OCI-LY7 (cell line): ENCODE measurements around the gene THTPA. TPM values are rescaled to one million over a fixed set of nuclear protein-coding genes. Genes with fewer than 3 reads are reported as not detected.

Experiments
- BruUV-seq: library from RNA; stranded (reverse); fragments of 400-500 nt; replicated peaks from 2 replicates; lab custom pipeline; 2021; lab: Mats Ljungman, UMichigan
- CTCF ChIA-PET: fragments of 300-600 bp; sonication (Branson Sonifier 250); formaldehyde crosslinking; loops from one replicate; lab custom pipeline; 2022; ENCODE audit warnings: antibody characterized with exemption; ENCODE audit not compliant: unreplicated experiment; lab: Charles Lee
- POLR2A ChIA-PET: fragments of 300-600 bp; sonication (Branson Sonifier 250); formaldehyde crosslinking; loops from one replicate; lab custom pipeline; 2022; ENCODE audit warnings: antibody characterized with exemption; lab: Charles Lee
- DNase-seq: peaks from one replicate; pipeline ENCODE4 v3.0.0-alpha.2; 2015; ENCODE audit warnings: low spot score
- H2AFZ ChIP-seq: fragments of 200-600 bp; sonication (generic), shearing (Covaris generic); 2 replicates; pipeline ENCODE4 v1.6.1; 2014; ENCODE audit warnings: mild to moderate bottlenecking, antibody characterized with exemption, low read length, moderate library complexity
- H3K27ac ChIP-seq: fragments of 200-600 bp; sonication (generic); 2 replicates; pipeline ENCODE4 v1.5.1; 2014; ENCODE audit warnings: mixed run types, low read depth, mild to moderate bottlenecking, moderate library complexity, low read length, inconsistent platforms; ENCODE audit not compliant: poor library complexity, severe bottlenecking
- H3K36me3 ChIP-seq: fragments of 200-600 bp; sonication (generic); 2 replicates; pipeline ENCODE4 v1.6.1; 2014; ENCODE audit warnings: mild to moderate bottlenecking, antibody characterized with exemption, low read length, moderate library complexity, mixed read lengths; ENCODE audit not compliant: insufficient read depth
- H3K4me1 ChIP-seq: fragments of 200-600 bp; sonication (generic); 2 replicates; pipeline ENCODE4 v1.5.1; 2014; ENCODE audit warnings: mild to moderate bottlenecking, low read length; ENCODE audit not compliant: insufficient read depth, poor library complexity, severe bottlenecking
- H3K4me2 ChIP-seq: fragments of 200-600 bp; sonication (generic); 2 replicates; pipeline ENCODE4 v1.6.1; 2014; ENCODE audit warnings: mild to moderate bottlenecking, low read length
- H3K4me3 ChIP-seq: fragments of 200-600 bp; sonication (generic); 2 replicates; pipeline ENCODE4 v1.5.1; 2014; ENCODE audit warnings: mild to moderate bottlenecking, low read depth, low read length; ENCODE audit not compliant: poor library complexity, severe bottlenecking
- H3K79me2 ChIP-seq: fragments of 200-600 bp; sonication (generic); 2 replicates; pipeline ENCODE4 v1.6.1; 2016; ENCODE audit warnings: low read depth, mild to moderate bottlenecking, low read length, moderate library complexity, mixed read lengths; ENCODE audit not compliant: insufficient read depth
- H3K9me2 ChIP-seq: fragments of 200-600 bp; sonication (generic); 2 replicates; pipeline ENCODE4 v1.6.1; 2016; ENCODE audit warnings: mild to moderate bottlenecking, low read length, mixed read lengths; ENCODE audit not compliant: insufficient read depth
- H3K9me3 ChIP-seq: fragments of 200-600 bp; sonication (generic); 2 replicates; pipeline ENCODE4 v1.6.1; 2014; ENCODE audit warnings: mild to moderate bottlenecking, mixed run types, low read length, mixed read lengths
- H4K20me1 ChIP-seq: fragments of 200-600 bp; sonication (generic); 2 replicates; pipeline ENCODE4 v1.6.1; 2014; ENCODE audit warnings: mild to moderate bottlenecking, antibody characterized with exemption, low read length, moderate library complexity, mixed read lengths; ENCODE audit not compliant: insufficient read depth
- CTCF ChIP-seq: fragments of 200-600 bp; sonication (generic); conservative IDR thresholded peaks from 2 replicates; pipeline ENCODE4 v1.5.1; 2014; ENCODE audit warnings: mild to moderate bottlenecking, antibody characterized with exemption, low read length, moderate library complexity, mixed read lengths
- EZH2phosphoT487 ChIP-seq: fragments of 200-600 bp; sonication (generic); IDR thresholded peaks from 2 replicates; pipeline ENCODE4 v1.6.1; 2018; ENCODE audit warnings: low read depth, borderline replicate concordance, mild to moderate bottlenecking, mixed run types, antibody characterized with exemption, low read length, moderate library complexity, mixed read lengths
- intact Hi-C: fragments of 100-400 bp; cut with micrococcal nuclease; formaldehyde crosslinking; loops from one replicate; pipeline ENCODE4 v1.10.0; 2022; ENCODE audit not compliant: unreplicated experiment
- total RNA-seq, 2 experiments: library from RNA; depleted of rRNA in 1 of 2; stranded (reverse); fragments of >200 nt in 1 of 2; shearing (Covaris generic) in 1 of 2; gene quantifications; 2 replicates each; pipeline ENCODE4 v1.2.3, GENCODE V29; 2014 to 2022

Gene THTPA
- total RNA-seq, 2 experiments from 2014 or later: 15.4 to 28.6 TPM

GRCh38 chr14:23577710-23578392, 21.8 kb downstream of the THTPA start:
- no peak overlapping the region for H3K4me3 ChIP-seq
- H3K79me2 ChIP-seq: no peaks in the 10 kb centered on the region
- H2AFZ ChIP-seq: no peak overlapping the region
- H3K27ac ChIP-seq: no peak overlapping the region
- no peaks in the 10 kb centered on the region for H3K9me3 ChIP-seq
- ChIA-PET CTCF (no interaction called here), POLR2A (no interaction called here)
- H3K36me3 ChIP-seq: no peaks in the 10 kb centered on the region
- TF ChIP-seq EZH2phosphoT487 (no peak), CTCF (no peak)
- no peak for DNase-seq
- no peaks in the 10 kb centered on the region for H3K9me2 ChIP-seq
- no peaks in the 10 kb centered on the region for H4K20me1 ChIP-seq
- BruUV-seq: no TSS peak
- no peak overlapping the region for H3K4me2 ChIP-seq
- intact Hi-C loops: no loop called here
- H3K4me1 ChIP-seq: no peaks in the 10 kb centered on the region

- POLR2A ChIA-PET: no interaction called here
- Histone ChIP-seq H3K4me2 (no peak within 1 kb of the TSS), H3K36me3 (no peaks in the 10 kb centered on the region), H3K9me2 (no peaks in the 10 kb centered on the region), H3K9me3 (no peaks in the 10 kb centered on the region), H3K27ac (no peak within 1 kb of the TSS), H4K20me1 (no peaks in the 10 kb centered on the region), H3K4me1 (no peaks in the 10 kb centered on the region), H2AFZ (no peak within 1 kb of the TSS), H3K4me3 (no peak within 1 kb of the TSS), H3K79me2 (no peaks in the 10 kb centered on the region)
- CTCF ChIA-PET: no interaction called here
- no peak for DNase-seq
- no peak for TF ChIP-seq EZH2phosphoT487
- BruUV-seq: no TSS peak
- intact Hi-C loops: no loop called here
Observed at GRCh38 chr14:23578560-23579310, 22.7 kb downstream of the THTPA start, which contains the start of gene JPH4. Gene JPH4 (minus strand): TSS chr14:23578790. CDS start chr14:23577453, 1,337 bp downstream.

GRCh38 chr14:23579311-23579630, 23.2 kb downstream of the THTPA start:
- ChIA-PET CTCF (no interaction called here), POLR2A (interaction anchor here (0.6 kb wide), 1 partner anchor 513 kb away, joined by 3 read pairs; no protein-coding TSS in a partner anchor)
- H3K4me2 ChIP-seq: no peak overlapping the region
- H3K4me3 ChIP-seq: no peak overlapping the region
- no peak overlapping the region for H2AFZ ChIP-seq
- no peaks in the 10 kb centered on the region for H3K9me3 ChIP-seq
- no peaks in the 10 kb centered on the region for H3K79me2 ChIP-seq
- no peaks in the 10 kb centered on the region for H3K9me2 ChIP-seq
- H3K4me1 ChIP-seq: no peaks in the 10 kb centered on the region
- H4K20me1 ChIP-seq: no peaks in the 10 kb centered on the region
- no peak for DNase-seq
- TF ChIP-seq CTCF: no peak
- intact Hi-C loops: no loop called here
- no TSS peak for BruUV-seq
- no peaks in the 10 kb centered on the region for H3K36me3 ChIP-seq
- H3K27ac ChIP-seq: no peak overlapping the region
